Right renal pelvis (tissue), 4 donors: Measurements from ENCODE around the gene ZC3H4. TPM values are rescaled to one million over a fixed set of nuclear protein-coding genes. Genes with fewer than 3 reads are reported as not detected.

Experiments used
- DNase-seq, 4 donors: peaks; one replicate each; pipeline ENCODE4 v3.0.0-alpha.2; 2013; ENCODE audit warnings: low read depth in 4 of 4, low spot score in 3 of 4, missing footprints in 1 of 4
- polyA plus RNA-seq, 4 donors: library from polyadenylated mRNA; unstranded; fragments of 120-200 nt; gene quantifications; one replicate each; pipeline ENCODE4 v1.2.1, GENCODE V29; 2013; ENCODE audit not compliant: insufficient read length in 4 of 4

ZC3H4 gene
- polyA plus RNA-seq, 4 donors, result 33.8 to 35.2 (median 34.6) TPM

DNA sequence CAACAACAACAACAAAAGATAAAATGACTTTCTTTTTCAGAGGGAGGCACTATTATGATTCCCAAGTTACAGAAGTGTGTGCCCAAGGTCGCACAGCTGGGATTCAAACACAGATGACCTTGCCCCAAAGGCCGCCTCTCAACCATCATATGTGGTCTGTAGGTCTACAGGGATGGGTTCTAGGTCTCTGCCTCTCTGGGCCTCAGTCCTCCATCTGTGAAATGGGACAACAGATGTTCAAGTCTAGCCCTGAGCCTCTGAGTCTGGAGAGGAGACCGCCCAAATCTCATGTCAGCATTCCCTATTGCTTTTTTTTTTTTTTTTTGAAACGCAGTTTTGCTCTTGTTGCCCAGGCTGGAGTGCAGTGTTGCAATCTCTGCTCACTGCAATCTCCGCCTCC is 89.1 kb downstream of the ZC3H4 start:
- no peak for DNase-seq

DNA sequence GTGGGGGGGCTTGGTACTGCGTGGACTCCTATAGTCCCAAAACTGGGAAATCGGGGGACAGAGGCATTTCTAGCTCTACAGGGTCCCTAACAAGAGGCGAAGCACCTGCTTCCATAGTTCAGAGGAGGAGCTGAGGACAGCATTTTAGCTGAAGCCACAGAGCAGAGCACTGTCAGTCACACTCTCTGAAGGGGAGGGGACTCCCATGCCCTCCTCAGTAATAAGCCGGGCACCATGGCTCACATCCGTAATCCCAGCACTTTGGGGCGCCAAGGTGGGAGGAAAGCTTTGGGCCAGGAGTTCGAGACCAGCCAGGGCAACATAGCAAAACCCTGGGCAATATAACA is 90.2 kb downstream of the ZC3H4 start:
- DNase-seq, result no peak

DNA sequence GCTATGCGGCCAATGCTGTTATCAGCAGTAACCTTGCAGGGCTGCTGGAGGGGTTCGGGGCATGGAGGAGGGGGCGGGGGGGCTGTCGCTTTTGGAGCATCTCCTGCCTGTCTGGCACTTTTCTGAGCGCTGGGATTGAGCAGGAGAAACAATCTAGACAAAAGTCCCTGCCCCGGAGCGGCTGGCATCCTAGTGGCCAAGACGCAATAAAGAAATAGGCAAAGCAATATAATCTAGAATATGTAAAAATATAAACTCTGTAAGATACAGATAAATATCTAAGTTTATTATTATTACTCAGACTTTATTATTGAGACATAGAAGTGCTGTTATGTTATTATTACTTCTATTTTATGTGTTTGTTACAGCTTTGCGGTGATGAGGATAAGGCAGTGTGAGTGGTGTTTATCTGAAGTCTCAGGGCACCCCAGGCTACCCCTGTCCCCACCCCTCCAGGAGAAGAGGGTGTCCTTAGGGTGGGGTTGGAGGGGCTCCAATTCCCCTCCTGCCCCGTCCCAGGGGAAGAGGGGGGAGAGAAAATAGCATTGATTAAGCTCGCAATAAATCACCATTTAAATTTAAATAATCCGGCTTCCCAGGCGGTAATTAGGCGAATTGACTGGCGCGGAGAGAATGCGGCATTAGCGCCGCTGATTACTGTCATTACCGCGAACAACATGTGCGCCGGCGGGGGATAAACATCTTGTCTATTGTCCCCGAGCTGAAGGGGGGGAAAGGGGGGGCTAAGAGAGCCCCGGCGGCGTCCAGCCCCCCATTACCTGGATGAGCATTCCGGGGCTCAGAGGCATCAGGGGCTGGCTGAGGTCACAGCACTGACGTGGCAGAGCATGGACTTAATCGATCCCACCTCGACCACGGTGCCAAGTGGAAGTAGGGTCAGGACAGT is 90.8 kb downstream of the ZC3H4 start:
- DNase-seq, result no peak

DNA sequence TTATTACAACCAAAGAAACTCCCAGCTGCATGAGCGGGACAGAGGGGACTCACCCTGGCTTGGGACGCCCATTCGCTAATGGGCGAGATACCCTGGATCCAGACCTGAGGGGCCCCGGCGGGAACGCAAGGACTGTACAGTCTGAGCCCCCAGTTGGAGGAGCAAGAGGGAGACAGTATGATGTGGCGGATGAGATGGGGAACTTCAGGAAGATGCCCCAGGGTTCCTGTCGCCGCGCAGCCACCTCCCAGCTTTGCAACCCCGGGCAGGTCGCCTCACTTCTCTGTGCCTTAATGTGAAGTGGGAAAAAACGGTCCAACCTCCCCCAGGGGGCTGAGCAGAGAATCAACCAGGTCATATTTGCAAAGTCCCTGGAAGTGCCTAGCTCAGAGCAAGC is 91.4 kb downstream of the ZC3H4 start:
- DNase-seq, result no peak

DNA sequence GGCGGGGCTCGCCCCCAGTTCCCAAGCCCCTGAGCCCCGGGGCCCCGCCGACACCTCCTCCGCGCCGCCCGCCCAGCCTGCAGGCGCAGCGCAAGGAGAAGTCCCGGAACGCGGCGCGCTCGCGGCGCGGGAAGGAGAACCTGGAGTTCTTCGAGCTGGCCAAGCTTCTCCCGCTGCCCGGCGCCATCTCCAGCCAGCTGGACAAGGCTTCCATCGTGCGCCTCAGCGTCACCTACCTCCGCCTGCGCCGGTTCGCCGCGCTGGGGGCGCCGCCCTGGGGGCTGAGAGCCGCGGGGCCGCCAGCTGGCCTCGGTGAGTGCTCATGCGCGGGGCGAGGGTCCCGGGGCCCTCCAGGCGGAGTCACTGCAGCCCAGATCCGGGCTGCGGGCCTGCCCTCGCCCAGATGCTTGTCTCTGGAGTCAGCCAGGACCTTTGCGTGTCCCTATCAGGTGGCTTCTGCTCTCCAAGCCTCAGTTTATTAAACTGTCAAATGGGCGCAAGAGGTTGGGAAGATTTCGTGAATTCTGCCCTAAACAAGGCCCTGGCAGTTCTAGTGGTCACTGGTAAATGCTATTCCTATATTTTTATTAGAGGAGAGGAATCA is 91.9 kb downstream of the ZC3H4 start:
- no peak for DNase-seq

DNA sequence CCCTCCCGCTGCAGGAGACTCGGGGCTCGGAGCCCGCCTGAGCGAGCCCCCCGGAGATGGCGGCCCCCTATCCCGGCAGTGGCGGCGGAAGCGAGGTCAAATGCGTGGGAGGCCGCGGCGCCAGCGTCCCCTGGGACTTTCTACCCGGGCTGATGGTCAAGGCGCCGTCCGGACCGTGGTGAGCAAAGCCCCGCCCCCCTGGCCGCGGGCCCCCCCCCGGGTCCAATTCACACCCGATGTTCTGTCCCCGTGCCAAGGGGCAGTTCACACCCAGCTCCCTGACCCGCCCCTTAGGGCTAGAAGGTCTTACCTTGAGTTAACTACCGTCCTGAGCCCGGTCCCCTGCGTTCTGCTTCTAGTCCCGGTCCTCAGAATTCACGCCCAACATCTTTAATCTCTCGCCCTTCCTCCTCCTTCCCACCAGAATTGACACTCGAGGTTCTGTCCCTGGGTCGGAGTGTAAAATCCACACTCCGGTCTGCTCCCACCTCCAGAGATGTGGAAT is 92.5 kb downstream of the ZC3H4 start:
- no peak for DNase-seq

DNA sequence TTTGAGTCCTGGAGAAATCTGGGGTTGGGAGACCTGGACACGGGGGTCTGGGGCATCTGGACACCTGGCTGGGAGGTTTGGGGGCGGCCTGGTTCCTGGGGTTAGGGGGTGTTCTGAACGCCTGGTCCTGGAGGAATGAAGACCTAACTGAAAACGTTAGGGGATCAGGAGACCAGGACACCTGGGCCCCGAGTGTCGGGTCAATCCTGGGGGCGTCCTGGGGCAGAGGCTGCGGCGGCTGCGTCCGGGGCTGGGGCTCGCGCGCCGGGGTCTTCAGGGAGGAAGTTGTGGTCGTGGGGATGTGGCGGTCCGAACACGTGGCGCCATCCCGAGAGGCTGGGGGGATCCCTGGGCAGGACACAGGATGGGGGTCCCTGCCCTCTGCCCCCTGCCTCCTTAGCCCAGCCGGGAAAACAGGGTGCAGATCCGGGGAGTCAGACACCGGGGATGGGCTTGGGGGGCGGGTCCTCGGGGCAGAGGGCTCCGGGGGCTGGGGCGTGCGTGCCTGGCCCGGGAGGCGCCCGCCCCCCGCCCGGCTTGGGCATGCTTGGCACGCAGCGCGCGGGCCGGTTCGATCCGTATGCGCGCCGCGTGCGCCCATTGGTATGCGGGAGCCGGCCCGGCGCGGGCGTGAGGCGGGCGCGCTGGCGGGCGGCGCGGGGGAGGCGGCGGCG is 93.3 kb downstream of the ZC3H4 start:
- DNase-seq, result no peak

DNA sequence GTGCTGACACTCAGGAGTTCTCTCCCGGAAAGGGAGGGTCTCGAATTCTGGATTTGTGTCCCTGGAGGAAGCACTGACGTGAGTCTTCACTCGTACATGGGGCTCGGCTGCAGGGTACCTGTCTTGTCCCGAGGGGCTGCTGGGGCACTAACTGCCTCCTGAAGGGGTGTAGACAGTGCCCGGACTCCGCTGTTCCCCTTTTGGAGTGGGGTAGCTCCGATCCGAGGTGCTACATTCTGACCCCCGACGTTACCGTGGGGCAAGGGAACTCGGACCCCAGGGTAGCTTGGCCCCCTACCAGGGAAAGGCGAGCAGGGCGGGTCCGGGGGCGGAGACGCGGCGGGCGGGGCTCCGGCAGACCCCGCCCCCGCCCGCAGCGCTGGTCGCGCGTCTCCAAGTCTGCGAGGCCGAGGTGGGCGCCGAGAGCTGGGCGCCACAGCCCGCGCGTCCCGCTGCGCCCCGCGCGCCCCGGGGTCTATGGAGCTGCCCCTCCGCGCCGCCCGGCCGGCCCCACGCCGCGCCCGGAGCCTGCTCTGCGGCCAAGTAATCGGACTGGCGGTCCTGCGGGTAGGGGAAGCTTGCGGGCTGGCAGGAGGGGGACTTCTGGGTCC is 94.0 kb downstream of the ZC3H4 start, which contains the start of gene NPAS1:
TSS of gene NPAS1 (plus strand) at position 407 of the 611 bp plus-strand sequence. CDS start 1,211 bp downstream, outside the sequence.
- no peak for DNase-seq

DNA sequence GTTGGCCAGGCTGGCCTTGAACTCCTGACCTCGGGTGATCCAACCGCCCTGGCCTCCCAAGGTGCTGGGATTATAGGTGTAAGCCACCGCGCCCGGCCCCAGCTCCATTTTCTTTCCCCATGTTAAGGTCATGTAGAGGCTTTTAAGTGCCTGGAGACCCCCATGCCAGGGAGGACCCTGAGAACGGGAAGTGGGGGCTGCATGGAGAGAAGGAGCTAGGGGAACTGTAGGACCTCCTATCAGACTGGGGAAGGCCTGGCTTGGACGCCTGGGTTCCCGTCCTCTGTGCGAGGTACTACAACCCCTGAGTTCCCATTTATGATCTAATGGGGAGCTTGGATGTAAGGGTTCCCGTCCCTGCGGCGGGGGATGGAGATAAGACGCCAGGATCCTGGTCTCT is 94.7 kb downstream of the ZC3H4 start:
- DNase-seq, result no peak

Other genes starting within 250 kb of the ZC3H4 start
- 1 to 10 TPM; 1.3 to 3.1 (median 1.4) TPM for gene NPAS1, start 93.9 kb downstream of the ZC3H4 start, polyA plus RNA-seq
- 10 to 100 TPM in 2 of 4 donors, 1 to 10 TPM in 2; 6.2 to 18.5 (median 9.0) TPM for gene TMEM160, start 65.2 kb downstream of the ZC3H4 start, polyA plus RNA-seq
- gene SAE1, start 17.1 kb upstream of the ZC3H4 start, polyA plus RNA-seq, result 100 to 1,000 TPM; 116 to 132 (median 122) TPM
- 1 to 10 TPM; 1.1 to 2.9 (median 1.6) TPM for gene BBC3, start 117.4 kb upstream of the ZC3H4 start, polyA plus RNA-seq
- 10 to 100 TPM; 19.6 to 29.4 (median 22.0) TPM for gene CCDC9, start 142.7 kb upstream of the ZC3H4 start, polyA plus RNA-seq
- gene INAFM1, start 161.1 kb upstream of the ZC3H4 start, polyA plus RNA-seq, result 10 to 100 TPM in 1 of 4 donors, 1 to 10 TPM in 3; 6.5 to 11.7 (median 7.6) TPM
- 1 to 10 TPM; 4.6 to 6.9 (median 5.2) TPM for gene C5AR1, start 196.1 kb upstream of the ZC3H4 start, polyA plus RNA-seq
- under 1 TPM; 0.23 to 0.45 (median 0.29) TPM for gene C5AR2, start 218.4 kb upstream of the ZC3H4 start, polyA plus RNA-seq
- gene DHX34, start 235.5 kb upstream of the ZC3H4 start, polyA plus RNA-seq, result 10 to 100 TPM; 11.6 to 17.5 (median 12.4) TPM